ENCODE results near the gene PPP1R9B. TPM values are rescaled to one million over a fixed set of nuclear protein-coding genes. Genes with fewer than 3 reads are reported as not detected.

The PPP1R9B gene
- total RNA-seq, 1 experiment from 2014 or later, result 112 TPM

DNA sequence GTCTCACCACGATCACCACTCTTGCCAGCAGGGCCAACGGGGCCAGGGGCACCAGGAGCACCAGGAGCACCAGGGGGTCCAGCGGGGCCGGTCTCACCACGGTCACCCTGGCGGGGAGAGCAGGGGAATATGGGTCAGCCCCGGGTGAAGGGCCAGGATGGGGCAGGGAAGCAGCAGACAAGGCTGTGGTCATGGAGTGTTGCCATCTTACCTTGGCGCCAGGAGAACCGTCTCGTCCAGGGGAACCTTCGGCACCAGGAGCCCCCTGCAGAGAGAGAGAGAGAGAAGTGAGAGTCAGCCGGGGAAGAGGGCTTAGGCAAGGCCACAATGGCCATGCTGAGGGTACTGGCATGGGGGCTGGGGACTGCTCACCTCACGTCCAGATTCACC, 38.0 kb upstream of the PPP1R9B start:
- H4K20me1 ChIP-seq (ENCODE audit: insufficient read depth), result no peaks in the 10 kb centered on the region
- H2AFZ ChIP-seq (ENCODE audit: low read depth, low read length, poor library complexity, severe bottlenecking), result no peak overlapping the region
- H3K4me2 ChIP-seq (ENCODE audit: low read length), result no peak overlapping the region
- no peaks in the 10 kb centered on the region for H3K9me3 ChIP-seq (ENCODE audit: control insufficient read depth in 1 of 2, insufficient read depth in 1 of 2, low read depth in 1 of 2, low read length in 2 of 2)
- CTCF ChIA-PET, result no interaction called here
- no peaks in the 10 kb centered on the region for H3K9me2 ChIP-seq (ENCODE audit: insufficient read depth)
- H3K27me3 ChIP-seq (ENCODE audit: insufficient read depth, low read length), result no peaks in the 10 kb centered on the region
- DNase-seq (ENCODE audit: low read depth, low spot score) (no peak), ATAC-seq (no peak)
- no peaks in the 10 kb centered on the region for H3K4me1 ChIP-seq (ENCODE audit: control insufficient read depth in 1 of 2, insufficient read depth in 2 of 2, low read length in 2 of 2)
- H3K79me2 ChIP-seq (ENCODE audit: insufficient read depth, low read length), result no peaks in the 10 kb centered on the region
- no peak overlapping the region for H3K27ac ChIP-seq (ENCODE audit: low read depth, low read length)
- no TSS peak for BruUV-seq (replicated peaks)
- POLR2A ChIA-PET, result no interaction called here
- no peak overlapping the region for H3K9ac ChIP-seq (ENCODE audit: low read length)
- intact Hi-C loops (cut with micrococcal nuclease), result no loop called here
- H3K36me3 ChIP-seq (ENCODE audit: control insufficient read depth in 1 of 2, insufficient read depth in 2 of 2, low read length in 2 of 2), result peaks cover 0 to 20% of the 10 kb centered on the region in 2 experiments; a peak in 2 of 4 replicates
- RAD21 ChIA-PET (ENCODE audit: low non-redundant PET in 1 of 2, low total read pairs in 2 of 2, uncharacterized antibody in 2 of 2, unreplicated experiment in 2 of 2), result no interaction called here
- no peak overlapping the region for H3K4me3 ChIP-seq (replicated peaks in 1 of 2; ENCODE audit: low read depth in 1 of 2, low read length in 2 of 2)
- TF ChIP-seq ZNF274 (IDR thresholded peaks at IDR 0.05; ENCODE audit: low read depth, low read length) (no peak), ELF1 (IDR thresholded peaks at IDR 0.05; ENCODE audit: borderline replicate concordance, low read depth) (no peak), SIN3A (IDR thresholded peaks at IDR 0.05; ENCODE audit: low read depth) (no peak), POLR2A (IDR thresholded peaks at IDR 0.05; ENCODE audit: borderline replicate concordance, extremely low read depth, insufficient read depth, insufficient read length) (no peak), TCF7L2 (IDR thresholded peaks at IDR 0.05; ENCODE audit: borderline replicate concordance, extremely low read depth, insufficient read depth, insufficient read length) (no peak), EZH2phosphoT487 (IDR thresholded peaks at IDR 0.05; ENCODE audit: borderline replicate concordance) (no peak), CBX3 (IDR thresholded peaks at IDR 0.05; ENCODE audit: low read depth) (no peak), POLR2AphosphoS5 (IDR thresholded peaks at IDR 0.05; ENCODE audit: low read depth, low read length) (no peak), ZFX (IDR thresholded peaks at IDR 0.05) (no peak), YY1 (IDR thresholded peaks at IDR 0.05; ENCODE audit: extremely low read depth, insufficient replicate concordance, low read depth, low read length) (no peak), CEBPB (IDR thresholded peaks at IDR 0.05; ENCODE audit: low read depth) (no peak), REST (IDR thresholded peaks at IDR 0.05; ENCODE audit: low read depth) (no peak), FOSL1 (IDR thresholded peaks at IDR 0.05; ENCODE audit: low read depth) (no peak), RAD21 (IDR thresholded peaks at IDR 0.05; ENCODE audit: low read depth) (no peak), EZH2 (IDR thresholded peaks at IDR 0.05) (no peak), EGR1 (IDR thresholded peaks at IDR 0.05; ENCODE audit: low read depth) (no peak)
- TF ChIP-seq, protein P1, sequence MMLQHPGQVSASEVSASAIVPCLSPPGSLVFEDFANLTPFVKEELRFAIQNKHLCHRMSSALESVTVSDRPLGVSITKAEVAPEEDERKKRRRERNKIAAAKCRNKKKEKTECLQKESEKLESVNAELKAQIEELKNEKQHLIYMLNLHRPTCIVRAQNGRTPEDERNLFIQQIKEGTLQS (IDR thresholded peaks at IDR 0.05), result no peak
- TF ChIP-seq, protein P2, sequence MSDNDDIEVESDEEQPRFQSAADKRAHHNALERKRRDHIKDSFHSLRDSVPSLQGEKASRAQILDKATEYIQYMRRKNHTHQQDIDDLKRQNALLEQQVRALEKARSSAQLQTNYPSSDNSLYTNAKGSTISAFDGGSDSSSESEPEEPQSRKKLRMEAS (IDR thresholded peaks at IDR 0.05), result no peak
- TF ChIP-seq, protein P3, sequence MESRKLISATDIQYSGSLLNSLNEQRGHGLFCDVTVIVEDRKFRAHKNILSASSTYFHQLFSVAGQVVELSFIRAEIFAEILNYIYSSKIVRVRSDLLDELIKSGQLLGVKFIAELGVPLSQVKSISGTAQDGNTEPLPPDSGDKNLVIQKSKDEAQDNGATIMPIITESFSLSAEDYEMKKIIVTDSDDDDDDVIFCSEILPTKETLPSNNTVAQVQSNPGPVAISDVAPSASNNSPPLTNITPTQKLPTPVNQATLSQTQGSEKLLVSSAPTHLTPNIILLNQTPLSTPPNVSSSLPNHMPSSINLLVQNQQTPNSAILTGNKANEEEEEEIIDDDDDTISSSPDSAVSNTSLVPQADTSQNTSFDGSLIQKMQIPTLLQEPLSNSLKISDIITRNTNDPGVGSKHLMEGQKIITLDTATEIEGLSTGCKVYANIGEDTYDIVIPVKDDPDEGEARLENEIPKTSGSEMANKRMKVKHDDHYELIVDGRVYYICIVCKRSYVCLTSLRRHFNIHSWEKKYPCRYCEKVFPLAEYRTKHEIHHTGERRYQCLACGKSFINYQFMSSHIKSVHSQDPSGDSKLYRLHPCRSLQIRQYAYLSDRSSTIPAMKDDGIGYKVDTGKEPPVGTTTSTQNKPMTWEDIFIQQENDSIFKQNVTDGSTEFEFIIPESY (IDR thresholded peaks at IDR 0.05; ENCODE audit: extremely low read depth, insufficient replicate concordance, low read length), result no peak

All from HCT116 (cell line).